ENCODE measurements around the gene MAP1A. TPM values are rescaled to one million over a fixed set of nuclear protein-coding genes. Genes with fewer than 3 reads are reported as not detected.

The MAP1A gene
- 8.6 and 10.6 TPM in 2 replicates for total RNA-seq

GRCh38 chr15:43517354-43518196, at the start of gene MAP1A:
MAP1A (plus strand) TSS chr15:43517608; CDS start chr15:43521474, 3,866 bp downstream.

GRCh38 chr15:43492673-43493601, 24.5 kb upstream of the MAP1A start, which contains the start of gene TP53BP1:
TP53BP1 (minus strand) TSS chr15:43493156; CDS start chr15:43493043, 113 bp downstream.

Other genes with a start within 250 kb of the MAP1A start
- gene TGM7, start 215.4 kb upstream of the MAP1A start, total RNA-seq = not detected in 2 replicates
- gene LCMT2, start 187.0 kb upstream of the MAP1A start, total RNA-seq = 5.9 and 10.0 TPM in 2 replicates
- gene ZSCAN29, start 146.6 kb upstream of the MAP1A start, total RNA-seq = 30.2 and 31.1 TPM in 2 replicates
- 9.0 and 13.9 TPM in 2 replicates for gene TUBGCP4, start 146.5 kb upstream of the MAP1A start, total RNA-seq
- 62.0 and 84.0 TPM in 2 replicates for gene TP53BP1, start 24.5 kb upstream of the MAP1A start, total RNA-seq
- gene PPIP5K1, start 72.6 kb downstream of the MAP1A start, total RNA-seq = 16.9 and 17.5 TPM in 2 replicates
- 0.39 and 0.54 TPM in 2 replicates for gene CKMT1B, start 76.4 kb downstream of the MAP1A start, total RNA-seq
- gene STRC, start 101.2 kb downstream of the MAP1A start, total RNA-seq = 0.33 and 0.79 TPM in 2 replicates
- gene CATSPER2, start 131.2 kb downstream of the MAP1A start, total RNA-seq = 0.43 and 1.6 TPM in 2 replicates
- 1.6 and 2.3 TPM in 2 replicates for gene CKMT1A, start 176.3 kb downstream of the MAP1A start, total RNA-seq
- 168 and 173 TPM in 2 replicates for gene PDIA3, start 228.8 kb downstream of the MAP1A start, total RNA-seq